Measurements from ENCODE around the gene GPR78.

The GPR78 gene

GRCh38 chr4:8586671-8587468, 6.7 kb downstream of the GPR78 start:
- DNase-seq (ENCODE audit: low read depth) = no peak

- DNase-seq (ENCODE audit: low read depth) = no peak
These were observed 7.4 kb downstream of the GPR78 start for GRCh38 chr4:8587469-8588195.

GRCh38 chr4:8588196-8588470, 7.9 kb downstream of the GPR78 start:
- no peak for DNase-seq (ENCODE audit: low read depth)

GRCh38 chr4:8589336-8589735, 9.1 kb downstream of the GPR78 start:
- no peak for DNase-seq (ENCODE audit: low read depth)

GRCh38 chr4:8589823-8590545, 9.8 kb downstream of the GPR78 start:
- no peak for DNase-seq (ENCODE audit: low read depth)

GRCh38 chr4:8590546-8590880, 10.3 kb downstream of the GPR78 start:
- no peak for DNase-seq (ENCODE audit: low read depth)

GRCh38 chr4:8591114-8591513, 10.9 kb downstream of the GPR78 start:
- no peak for DNase-seq (ENCODE audit: low read depth)

GRCh38 chr4:8591626-8592365, 11.6 kb downstream of the GPR78 start:
- DNase-seq (ENCODE audit: low read depth) = no peak

- peak; percentile 21 for DNase-seq (ENCODE audit: low read depth)
These were observed 12.4 kb downstream of the GPR78 start, which contains the start of gene CPZ for GRCh38 chr4:8592366-8593263. TSS of gene CPZ (plus strand) at chr4:8592765. CDS start at chr4:8592834, 69 bp downstream.

- no peak for DNase-seq (ENCODE audit: low read depth)
These were observed 13.3 kb downstream of the GPR78 start for GRCh38 chr4:8593264-8594096.

- peak; percentile 76 for DNase-seq (ENCODE audit: low read depth)
These were observed 14.2 kb downstream of the GPR78 start for GRCh38 chr4:8594097-8595038.

GRCh38 chr4:8595237-8596087, 15.3 kb downstream of the GPR78 start:
- no peak for DNase-seq (ENCODE audit: low read depth)

- no peak for DNase-seq (ENCODE audit: low read depth)
These were observed 16.7 kb downstream of the GPR78 start for GRCh38 chr4:8596891-8597290.

- no peak for DNase-seq (ENCODE audit: low read depth)
These were observed 17.1 kb downstream of the GPR78 start for GRCh38 chr4:8597319-8597718.

- DNase-seq (ENCODE audit: low read depth) = no peak
These were observed 17.6 kb downstream of the GPR78 start for GRCh38 chr4:8597791-8598190.

GRCh38 chr4:8598391-8599090, 18.3 kb downstream of the GPR78 start:
- no peak for DNase-seq (ENCODE audit: low read depth)

- no peak for DNase-seq (ENCODE audit: low read depth)
These were observed 18.9 kb downstream of the GPR78 start for GRCh38 chr4:8599091-8599460.

- DNase-seq (ENCODE audit: low read depth) = peak; percentile 43
These were observed 19.5 kb downstream of the GPR78 start for GRCh38 chr4:8599657-8600056.
